HepG2 (cell line): Measurements from ENCODE around the gene TIMM13.
"Not testable (repeated sequence)": the region's sequence is repeated elsewhere in the genome, so short reads cannot be mapped to it uniquely, and the experiment has no call there.

Experiments used
- BRCA1 ChIP-seq: sonication (generic); formaldehyde crosslinking; IDR thresholded peaks from 2 replicates; pipeline ENCODE4 v1.4.0; 2020; ENCODE audit warnings: missing genetic modification reagents
- HDAC2 ChIP-seq: sonication (generic); formaldehyde crosslinking; IDR thresholded peaks from 2 replicates; pipeline ENCODE4 v1.4.0; 2020; ENCODE audit warnings: missing genetic modification reagents
- MXD1 ChIP-seq: sonication (generic); formaldehyde crosslinking; IDR thresholded peaks from 2 replicates; pipeline ENCODE4 v1.4.0; 2020; ENCODE audit warnings: mild to moderate bottlenecking, missing genetic modification reagents
- ZFP41 ChIP-seq: sonication (generic); formaldehyde crosslinking; IDR thresholded peaks from 2 replicates; pipeline ENCODE4 v1.4.0; 2020; ENCODE audit warnings: mild to moderate bottlenecking, missing genetic modification reagents, borderline replicate concordance
- ZNF30 ChIP-seq: sonication (generic); formaldehyde crosslinking; IDR thresholded peaks from 2 replicates; pipeline ENCODE4 v1.5.0; 2020; ENCODE audit warnings: mild to moderate bottlenecking, missing genetic modification reagents
- TF ChIP-seq, protein P1 (sequence below): sonication (generic); formaldehyde crosslinking; IDR thresholded peaks from 2 replicates; pipeline ENCODE4 v1.8.0; 2022; ENCODE audit warnings: mild to moderate bottlenecking, missing genetic modification reagents, borderline replicate concordance

GRCh38 chr19:2395293-2395829, 32.0 kb downstream of the TIMM13 start:
- not testable (repeated sequence) for TF ChIP-seq MXD1 (CRISPR knock-in tag); HDAC2 (CRISPR knock-in tag); BRCA1 (CRISPR knock-in tag); ZFP41 (CRISPR knock-in tag); ZNF30
- TF ChIP-seq, protein P1, sequence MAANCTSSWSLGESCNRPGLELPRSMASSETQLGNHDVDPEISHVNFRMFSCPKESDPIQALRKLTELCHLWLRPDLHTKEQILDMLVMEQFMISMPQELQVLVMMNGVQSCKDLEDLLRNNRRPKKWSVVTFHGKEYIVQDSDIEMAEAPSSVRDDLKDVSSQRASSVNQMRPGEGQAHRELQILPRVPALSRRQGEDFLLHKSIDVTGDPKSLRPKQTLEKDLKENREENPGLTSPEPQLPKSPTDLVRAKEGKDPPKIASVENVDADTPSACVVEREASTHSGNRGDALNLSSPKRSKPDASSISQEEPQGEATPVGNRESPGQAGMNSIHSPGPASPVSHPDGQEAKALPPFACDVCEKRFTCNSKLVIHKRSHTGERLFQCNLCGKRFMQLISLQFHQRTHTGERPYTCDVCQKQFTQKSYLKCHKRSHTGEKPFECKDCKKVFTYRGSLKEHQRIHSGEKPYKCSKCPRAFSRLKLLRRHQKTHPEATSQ: not testable (repeated sequence)
